ENCODE results near the gene EEF1AKMT2. TPM values are rescaled to one million over a fixed set of nuclear protein-coding genes. Genes with fewer than 3 reads are reported as not detected.

Gene EEF1AKMT2
- total and polyA plus RNA-seq, 4 donors, result 9.6 to 21.2 (median 12.9) TPM

DNA sequence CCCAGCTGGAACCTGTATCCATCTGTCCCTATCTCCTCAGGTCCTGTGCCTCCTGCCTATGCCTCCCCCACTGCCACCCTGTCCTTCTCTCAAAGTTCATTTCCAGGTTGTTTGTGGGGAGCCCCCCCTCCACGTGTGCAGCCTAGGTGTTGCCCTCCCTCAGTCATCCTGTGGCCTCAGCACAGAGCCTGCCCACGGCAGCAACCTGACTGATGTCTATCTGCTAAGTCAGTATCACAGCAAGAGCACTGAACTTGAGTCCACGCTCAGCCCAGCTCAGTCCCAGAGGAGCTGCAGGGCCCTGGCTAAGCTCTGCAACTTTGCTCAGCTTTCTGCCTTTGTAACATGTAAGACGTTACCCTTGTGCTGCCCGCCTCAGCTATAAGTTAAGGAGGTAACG, 76.2 kb downstream of the EEF1AKMT2 start:
- ATAC-seq (ENCODE audit: low FRiP score) (no peak), DNase-seq (peak in 1 of 2 donors; percentile 29)
- no peaks in the 10 kb centered on the region for H3K4me1 ChIP-seq (ENCODE audit: control insufficient read depth in 1 of 2, insufficient read depth in 2 of 2, low read length in 2 of 2)
- no peak overlapping the region for H3K27ac ChIP-seq (ENCODE audit: low read depth in 1 of 2, low read length in 2 of 2)
- no peak overlapping the region for H3K4me3 ChIP-seq (ENCODE audit: low read length in 2 of 2)
- intact Hi-C loops (cut with DNase I), result no loop called here
- H3K9me3 ChIP-seq (ENCODE audit: control insufficient read depth, low read length), result no peaks in the 10 kb centered on the region
- 49 to 58% methylated on average over 6 of the region's 6 CpGs for WGBS, 2 donors
- no peaks in the 10 kb centered on the region for H3K36me3 ChIP-seq (ENCODE audit: control insufficient read depth in 1 of 2, insufficient read depth in 2 of 2, low read length in 1 of 2)
- H3K27me3 ChIP-seq (ENCODE audit: control insufficient read depth in 1 of 2, insufficient read depth in 2 of 2, low read length in 1 of 2), result no peaks in the 10 kb centered on the region

DNA sequence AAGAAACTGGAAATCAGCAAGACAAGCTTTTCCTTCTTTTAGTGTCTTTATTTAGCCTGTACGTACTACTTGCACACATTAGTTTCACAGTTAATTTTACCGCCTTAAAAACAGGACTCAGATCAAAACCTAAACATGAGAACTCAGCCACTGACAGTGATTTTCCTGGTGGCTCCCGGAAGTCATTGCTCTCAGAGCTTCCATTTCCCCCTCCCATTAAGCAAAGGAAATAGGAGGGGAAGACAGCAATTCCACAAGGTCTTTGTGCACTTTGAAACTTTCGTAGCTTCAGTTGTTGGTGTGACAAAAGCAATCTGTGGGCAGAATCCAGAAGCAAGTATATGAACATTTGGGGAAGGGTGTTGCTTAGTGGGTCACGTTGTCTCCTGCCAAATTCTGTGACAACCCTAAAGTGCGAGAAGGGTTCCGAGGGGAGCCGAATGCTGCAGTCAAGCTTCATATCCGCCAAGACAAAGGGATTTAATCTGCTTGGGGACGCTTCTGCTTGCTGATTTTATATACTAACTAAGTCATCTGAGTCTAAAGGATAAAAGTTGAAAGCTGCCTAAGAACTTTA, 77.9 kb downstream of the EEF1AKMT2 start:
- DNase-seq (peak in 1 of 2 donors; percentile 17), ATAC-seq (ENCODE audit: low FRiP score) (no peak)
- Histone ChIP-seq H3K27me3 (ENCODE audit: control insufficient read depth in 1 of 2, insufficient read depth in 2 of 2, low read length in 1 of 2) (no peaks in the 10 kb centered on the region), H3K4me1 (ENCODE audit: control insufficient read depth in 1 of 2, insufficient read depth in 2 of 2, low read length in 2 of 2) (no peaks in the 10 kb centered on the region), H3K9me3 (ENCODE audit: control insufficient read depth, low read length) (no peaks in the 10 kb centered on the region), H3K4me3 (ENCODE audit: low read length in 2 of 2) (no peak overlapping the region), H3K36me3 (ENCODE audit: control insufficient read depth in 1 of 2, insufficient read depth in 2 of 2, low read length in 1 of 2) (no peaks in the 10 kb centered on the region), H3K27ac (ENCODE audit: low read depth in 1 of 2, low read length in 2 of 2) (no peak overlapping the region)
- intact Hi-C loops (cut with DNase I), result no loop called here
- WGBS, 2 donors, result 82% methylated on average over 10 of the region's 10 CpGs

DNA sequence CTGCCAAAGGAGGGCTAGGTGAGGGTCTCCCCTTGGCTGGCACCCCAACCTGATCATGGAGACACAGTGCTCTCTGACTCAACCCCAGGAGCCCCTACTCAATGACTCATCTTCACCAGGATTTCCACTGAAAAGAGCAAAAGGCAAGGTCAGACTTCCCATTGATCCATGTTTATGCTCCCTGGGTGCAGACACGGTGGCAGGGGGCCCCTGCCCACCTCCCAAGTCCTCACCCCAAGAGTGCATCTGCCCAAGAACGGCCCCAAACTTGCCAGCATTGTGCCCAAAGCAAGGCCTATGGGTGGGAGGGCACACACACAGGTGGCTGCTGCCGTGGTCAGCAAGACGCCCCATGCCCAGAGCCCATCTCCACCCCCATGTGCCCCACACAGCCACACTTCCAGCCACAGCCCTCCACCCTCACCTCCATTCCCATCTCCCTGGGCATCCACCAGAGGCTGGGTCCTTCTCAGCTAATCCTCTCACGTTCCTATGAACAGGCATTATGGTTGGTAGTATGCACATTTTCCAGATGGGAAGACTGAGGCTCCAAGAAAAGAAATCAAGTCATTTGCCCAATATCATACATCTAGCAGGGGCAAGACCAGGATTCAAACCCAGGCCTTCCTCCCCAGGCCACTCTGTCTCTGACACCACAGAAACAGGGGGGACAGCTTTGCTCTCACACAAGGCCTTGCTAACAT, 78.8 kb downstream of the EEF1AKMT2 start:
- peak in 1 of 2 donors; percentile 40 for DNase-seq
- WGBS, 2 donors, result 91 to 94% methylated on average over 5 of the region's 5 CpGs
- Histone ChIP-seq H3K4me1 (ENCODE audit: control insufficient read depth in 1 of 2, insufficient read depth in 2 of 2, low read length in 2 of 2) (no peaks in the 10 kb centered on the region), H3K27ac (ENCODE audit: low read depth in 1 of 2, low read length in 2 of 2) (no peak overlapping the region), H3K9me3 (ENCODE audit: control insufficient read depth, low read length) (no peaks in the 10 kb centered on the region), H3K4me3 (ENCODE audit: low read length in 2 of 2) (no peak overlapping the region), H3K27me3 (ENCODE audit: control insufficient read depth in 1 of 2, insufficient read depth in 2 of 2, low read length in 1 of 2) (no peaks in the 10 kb centered on the region), H3K36me3 (ENCODE audit: control insufficient read depth in 1 of 2, insufficient read depth in 2 of 2, low read length in 1 of 2) (no peaks in the 10 kb centered on the region)
- no peak for ATAC-seq (ENCODE audit: low FRiP score)
- intact Hi-C loops (cut with DNase I), result no loop called here

GRCh38 chr10:124711145-124711544, 80.5 kb downstream of the EEF1AKMT2 start:
- H3K27ac ChIP-seq (ENCODE audit: low read depth in 1 of 2, low read length in 2 of 2), result no peak overlapping the region
- peak in 1 of 2 donors; percentile 8 for DNase-seq
- intact Hi-C loops (cut with DNase I), result no loop called here
- H3K4me3 ChIP-seq (ENCODE audit: low read length in 2 of 2), result no peak overlapping the region
- H3K4me1 ChIP-seq (ENCODE audit: control insufficient read depth in 1 of 2, insufficient read depth in 2 of 2, low read length in 2 of 2), result no peaks in the 10 kb centered on the region
- ATAC-seq (ENCODE audit: low FRiP score), result no peak
- no peaks in the 10 kb centered on the region for H3K27me3 ChIP-seq (ENCODE audit: control insufficient read depth in 1 of 2, insufficient read depth in 2 of 2, low read length in 1 of 2)
- no peaks in the 10 kb centered on the region for H3K36me3 ChIP-seq (ENCODE audit: control insufficient read depth in 1 of 2, insufficient read depth in 2 of 2, low read length in 1 of 2)
- WGBS, 2 donors, result 89 to 90% methylated on average over 7 of the region's 7 CpGs
- no peaks in the 10 kb centered on the region for H3K9me3 ChIP-seq (ENCODE audit: control insufficient read depth, low read length)

DNA sequence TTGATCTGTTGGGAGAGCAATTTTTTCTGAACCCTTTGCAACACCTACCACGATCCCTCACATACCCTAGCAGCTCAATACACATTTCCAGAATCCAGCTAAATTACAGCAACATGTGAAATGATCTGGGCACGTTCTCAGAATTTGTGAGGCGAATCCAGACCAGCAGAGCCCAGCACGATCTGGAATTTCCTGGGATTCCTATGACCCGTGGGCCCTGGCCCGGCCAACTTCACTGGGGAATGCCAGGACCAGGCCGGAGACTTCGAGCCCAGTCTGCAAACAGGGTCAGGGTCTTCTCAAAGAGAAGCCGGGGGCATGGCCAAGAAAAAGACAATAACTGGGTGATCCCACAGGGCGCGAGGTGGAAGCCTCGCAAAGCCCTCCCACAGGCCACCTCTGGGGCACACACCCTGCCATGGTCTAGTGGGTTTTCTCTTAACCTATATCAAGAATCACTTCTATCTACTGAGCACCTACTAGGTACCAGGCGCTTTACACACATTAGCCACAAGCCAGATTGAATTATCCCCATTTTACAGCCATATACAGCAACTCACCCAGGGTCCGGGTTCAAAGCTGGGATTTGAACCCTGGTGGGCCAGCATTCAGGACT, 81.3 kb downstream of the EEF1AKMT2 start:
- H3K27ac ChIP-seq (ENCODE audit: low read depth in 1 of 2, low read length in 2 of 2), result no peak overlapping the region

DNA sequence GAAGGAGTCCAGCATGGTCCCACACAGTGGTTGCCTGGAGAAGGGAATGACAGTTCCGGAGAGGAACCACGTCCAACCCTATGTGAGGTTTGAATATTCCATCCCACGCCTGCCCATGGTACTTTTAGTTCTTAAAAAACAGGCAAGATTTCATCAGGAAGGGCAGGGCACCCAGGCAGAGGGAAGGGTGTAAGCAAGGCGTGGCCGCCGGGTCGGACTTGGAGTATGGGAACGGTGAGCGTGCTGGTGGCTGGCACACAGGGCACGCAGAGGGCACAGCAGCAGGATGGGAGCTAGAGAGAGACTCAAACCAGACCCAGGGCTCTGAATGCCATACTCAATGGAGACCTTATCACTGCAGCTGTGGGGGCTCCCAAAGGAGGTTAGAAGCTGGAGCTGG, 81.8 kb downstream of the EEF1AKMT2 start:
- ATAC-seq (ENCODE audit: low FRiP score), result peak; percentile 36
- H3K27ac ChIP-seq (ENCODE audit: low read depth in 1 of 2, low read length in 2 of 2), result no peak overlapping the region

More for the DNA sequence above, 81.3 kb downstream of the EEF1AKMT2 start:
- no peak overlapping the region for H3K4me3 ChIP-seq (ENCODE audit: low read length in 2 of 2)
- DNase-seq (peak in 1 of 2 donors; percentile 43), ATAC-seq (ENCODE audit: low FRiP score) (no peak)
- no peaks in the 10 kb centered on the region for H3K9me3 ChIP-seq (ENCODE audit: control insufficient read depth, low read length)
- no peaks in the 10 kb centered on the region for H3K27me3 ChIP-seq (ENCODE audit: control insufficient read depth in 1 of 2, insufficient read depth in 2 of 2, low read length in 1 of 2)
- H3K36me3 ChIP-seq (ENCODE audit: control insufficient read depth in 1 of 2, insufficient read depth in 2 of 2, low read length in 1 of 2), result no peaks in the 10 kb centered on the region
- intact Hi-C loops (cut with DNase I), result no loop called here
- H3K4me1 ChIP-seq (ENCODE audit: control insufficient read depth in 1 of 2, insufficient read depth in 2 of 2, low read length in 2 of 2), result no peaks in the 10 kb centered on the region
- WGBS, 2 donors, result 44 to 53% methylated on average over 14 of the region's 14 CpGs

DNA sequence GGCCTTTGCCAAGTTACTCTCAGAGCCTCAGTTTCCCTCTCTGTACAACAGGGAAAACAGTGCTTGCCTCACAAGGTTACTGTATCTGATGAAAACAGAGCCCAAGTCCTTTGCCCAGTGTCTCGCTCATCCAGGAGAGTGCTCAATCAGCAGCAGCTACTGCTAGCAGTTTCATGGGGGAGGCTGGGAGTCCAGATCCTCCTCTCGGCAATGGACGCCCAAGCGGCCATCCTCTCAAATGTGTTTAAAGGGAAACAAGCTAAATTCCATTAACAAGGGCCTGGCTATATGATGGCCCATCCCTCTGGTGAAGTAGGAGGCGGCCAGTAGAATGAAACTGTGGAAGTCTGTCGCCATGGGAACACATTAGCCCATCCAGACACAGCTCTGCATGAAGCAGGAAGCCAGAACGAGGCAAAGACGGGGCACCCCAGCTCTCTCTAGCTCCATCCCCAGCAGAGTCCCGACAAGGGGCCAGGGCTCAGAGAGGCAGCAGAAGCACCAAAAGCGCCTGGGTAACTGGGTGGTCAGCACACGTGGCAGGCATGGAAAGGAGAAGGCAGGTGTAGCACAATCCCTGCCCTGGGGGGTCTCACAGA, 82.7 kb downstream of the EEF1AKMT2 start:
- Histone ChIP-seq H3K4me1 (ENCODE audit: control insufficient read depth in 1 of 2, insufficient read depth in 2 of 2, low read length in 2 of 2) (no peaks in the 10 kb centered on the region), H3K36me3 (ENCODE audit: control insufficient read depth in 1 of 2, insufficient read depth in 2 of 2, low read length in 1 of 2) (no peaks in the 10 kb centered on the region), H3K9me3 (ENCODE audit: control insufficient read depth, low read length) (no peaks in the 10 kb centered on the region), H3K27ac (ENCODE audit: low read depth in 1 of 2, low read length in 2 of 2) (no peak overlapping the region), H3K4me3 (ENCODE audit: low read length in 2 of 2) (no peak overlapping the region), H3K27me3 (ENCODE audit: control insufficient read depth in 1 of 2, insufficient read depth in 2 of 2, low read length in 1 of 2) (no peaks in the 10 kb centered on the region)
- WGBS, 2 donors, result 78 to 82% methylated on average over 11 of the region's 11 CpGs
- DNase-seq (peak in 1 of 2 donors; percentile 43), ATAC-seq (ENCODE audit: low FRiP score) (no peak)
- intact Hi-C loops (cut with DNase I), result no loop called here

More for the DNA sequence above, 81.8 kb downstream of the EEF1AKMT2 start:
- Histone ChIP-seq H3K4me3 (ENCODE audit: low read length in 2 of 2) (no peak overlapping the region), H3K4me1 (ENCODE audit: control insufficient read depth in 1 of 2, insufficient read depth in 2 of 2, low read length in 2 of 2) (no peaks in the 10 kb centered on the region), H3K36me3 (ENCODE audit: control insufficient read depth in 1 of 2, insufficient read depth in 2 of 2, low read length in 1 of 2) (no peaks in the 10 kb centered on the region), H3K9me3 (ENCODE audit: control insufficient read depth, low read length) (no peaks in the 10 kb centered on the region), H3K27me3 (ENCODE audit: control insufficient read depth in 1 of 2, insufficient read depth in 2 of 2, low read length in 1 of 2) (no peaks in the 10 kb centered on the region)
- intact Hi-C loops (cut with DNase I), result no loop called here
- peak in 1 of 2 donors; percentile 66 for DNase-seq
- 67 to 80% methylated on average over 10 of the region's 10 CpGs for WGBS, 2 donors

DNA sequence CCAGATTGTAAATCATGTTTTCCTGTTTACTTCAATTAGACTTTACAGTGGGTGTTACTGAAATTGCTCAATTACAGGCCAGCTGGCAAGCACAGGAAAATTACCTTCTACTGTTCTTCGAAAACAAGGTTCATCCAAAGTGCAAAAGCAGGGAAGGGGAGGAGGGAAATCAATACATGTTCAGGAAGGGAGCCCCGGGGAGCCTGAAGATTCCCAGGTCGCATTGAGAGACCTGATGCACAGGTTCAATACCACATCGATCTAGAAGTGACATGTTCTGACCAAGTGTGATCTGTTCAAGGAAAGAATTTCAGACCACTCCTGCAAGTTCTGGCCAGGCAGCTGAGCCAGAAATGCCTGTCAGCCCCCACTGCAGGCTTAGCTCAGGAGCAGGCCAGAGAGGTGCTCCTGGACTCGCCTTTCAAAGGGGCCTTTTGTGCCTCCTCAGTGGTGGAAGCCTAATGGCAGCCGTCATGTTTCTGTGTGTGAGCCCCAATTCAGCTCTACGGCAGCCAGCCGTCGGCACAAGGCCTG, 83.4 kb downstream of the EEF1AKMT2 start:
- ATAC-seq (ENCODE audit: low FRiP score), result no peak
- Histone ChIP-seq H3K27ac (ENCODE audit: low read depth in 1 of 2, low read length in 2 of 2) (no peak overlapping the region), H3K36me3 (ENCODE audit: control insufficient read depth in 1 of 2, insufficient read depth in 2 of 2, low read length in 1 of 2) (no peaks in the 10 kb centered on the region), H3K27me3 (ENCODE audit: control insufficient read depth in 1 of 2, insufficient read depth in 2 of 2, low read length in 1 of 2) (no peaks in the 10 kb centered on the region), H3K4me1 (ENCODE audit: control insufficient read depth in 1 of 2, insufficient read depth in 2 of 2, low read length in 2 of 2) (no peaks in the 10 kb centered on the region), H3K4me3 (ENCODE audit: low read length in 2 of 2) (no peak overlapping the region), H3K9me3 (ENCODE audit: control insufficient read depth, low read length) (no peaks in the 10 kb centered on the region)
- DNase-seq, result peak in 1 of 2 donors; percentile 32
- WGBS, 2 donors, result 80 to 87% methylated on average over 9 of the region's 9 CpGs
- intact Hi-C loops (cut with DNase I), result no loop called here

All from aorta (tissue), 5 donors.